Inflammatory macrophage treated with lipopolysaccharide for 4 hours (primary cell): ENCODE measurements around the gene HAS3.

ENCODE experiments used
- DNase-seq: peaks from one replicate; pipeline ENCODE4 v3.0.0-alpha.2; 2020

Gene HAS3

DNA sequence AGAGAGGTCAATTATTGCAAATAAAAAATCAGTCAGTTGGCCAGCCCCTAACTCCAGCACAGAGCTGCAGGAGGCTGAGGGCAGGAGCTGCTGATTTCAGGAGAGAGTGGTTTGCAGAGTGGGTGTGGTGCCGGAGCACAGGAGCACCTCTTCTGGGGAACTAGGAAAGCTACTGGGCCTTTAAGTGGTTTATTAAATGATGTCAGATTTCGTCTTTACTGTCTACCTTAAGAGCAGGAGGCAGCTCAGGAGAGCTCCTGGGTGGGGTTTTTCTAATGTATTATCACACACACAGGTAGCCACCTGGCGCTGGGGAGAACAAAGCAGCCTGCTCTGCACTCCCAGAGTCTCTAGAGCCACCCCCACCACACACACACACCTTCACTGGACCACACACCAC is 11.5 kb upstream of the HAS3 start:
- no peak for DNase-seq

DNA sequence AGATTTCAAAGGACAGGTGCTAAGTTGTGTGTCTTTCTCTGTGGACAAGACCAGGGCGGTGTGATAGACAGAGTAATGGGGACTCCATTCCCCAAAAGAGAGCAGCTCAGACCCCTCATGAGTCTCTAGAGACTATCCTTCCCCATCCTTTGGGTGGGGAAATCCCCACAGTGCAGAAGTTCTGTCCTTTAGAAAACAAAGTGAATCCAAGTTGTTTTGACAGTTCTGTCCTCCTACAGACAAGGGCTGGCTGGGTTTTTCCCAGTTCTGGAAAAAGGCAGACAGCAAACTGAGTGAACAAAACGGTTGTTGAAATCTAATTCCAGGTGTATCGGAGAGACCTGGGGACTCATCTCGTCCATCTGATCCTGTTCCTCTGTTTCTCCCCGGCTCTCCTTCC is 11.0 kb upstream of the HAS3 start:
- peak; percentile 43 for DNase-seq

DNA sequence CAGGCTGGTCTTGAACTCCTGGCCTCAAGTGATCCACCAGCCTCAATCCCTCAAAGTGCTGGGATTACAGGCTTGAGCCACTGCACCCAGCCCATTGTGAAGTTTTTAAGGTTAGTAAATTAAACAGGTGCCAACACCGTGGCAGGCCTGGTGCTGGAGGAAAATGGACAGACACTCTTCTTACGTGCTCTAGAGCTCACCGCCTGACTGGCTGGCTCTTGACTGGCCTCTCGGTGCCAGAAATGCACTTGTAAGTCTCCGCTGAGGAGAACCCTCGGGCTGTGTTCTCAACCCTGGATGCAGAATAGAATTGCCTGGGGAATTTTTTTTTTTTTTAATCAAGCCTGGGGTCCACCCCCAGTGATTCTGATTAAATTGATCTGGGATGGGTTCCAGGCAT is 10.3 kb upstream of the HAS3 start:
- no peak for DNase-seq

DNA sequence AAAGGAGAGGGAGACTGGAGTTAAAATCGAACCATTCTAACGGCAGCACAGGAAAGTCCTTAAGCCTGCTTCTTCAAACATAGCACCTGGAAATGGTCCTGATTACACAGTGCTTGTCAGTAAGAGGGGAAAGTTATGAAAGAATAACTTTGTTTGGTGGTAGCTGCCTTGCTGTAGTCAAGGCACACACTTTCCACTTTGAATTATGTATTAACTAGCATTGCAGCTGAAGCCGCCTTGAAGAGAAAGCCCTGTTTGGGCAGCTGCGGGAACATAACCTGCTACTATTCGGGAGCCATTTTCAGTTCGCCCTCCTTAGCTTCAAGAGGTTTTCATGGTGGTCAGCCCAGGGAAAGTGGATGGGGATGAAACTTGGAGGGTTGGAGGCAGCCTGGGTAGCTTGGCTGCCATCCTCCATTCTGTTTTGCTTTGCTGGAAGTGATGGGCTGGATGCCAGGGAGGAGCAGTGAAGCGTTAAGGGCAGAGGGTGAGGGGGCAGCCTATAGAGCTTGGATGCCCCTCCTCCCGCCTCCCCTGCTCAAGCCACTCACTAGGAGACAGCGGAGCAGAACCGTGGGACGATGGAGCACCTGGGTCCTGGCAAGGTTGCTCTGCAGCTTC is 5.3 kb upstream of the HAS3 start:
- no peak for DNase-seq

DNA sequence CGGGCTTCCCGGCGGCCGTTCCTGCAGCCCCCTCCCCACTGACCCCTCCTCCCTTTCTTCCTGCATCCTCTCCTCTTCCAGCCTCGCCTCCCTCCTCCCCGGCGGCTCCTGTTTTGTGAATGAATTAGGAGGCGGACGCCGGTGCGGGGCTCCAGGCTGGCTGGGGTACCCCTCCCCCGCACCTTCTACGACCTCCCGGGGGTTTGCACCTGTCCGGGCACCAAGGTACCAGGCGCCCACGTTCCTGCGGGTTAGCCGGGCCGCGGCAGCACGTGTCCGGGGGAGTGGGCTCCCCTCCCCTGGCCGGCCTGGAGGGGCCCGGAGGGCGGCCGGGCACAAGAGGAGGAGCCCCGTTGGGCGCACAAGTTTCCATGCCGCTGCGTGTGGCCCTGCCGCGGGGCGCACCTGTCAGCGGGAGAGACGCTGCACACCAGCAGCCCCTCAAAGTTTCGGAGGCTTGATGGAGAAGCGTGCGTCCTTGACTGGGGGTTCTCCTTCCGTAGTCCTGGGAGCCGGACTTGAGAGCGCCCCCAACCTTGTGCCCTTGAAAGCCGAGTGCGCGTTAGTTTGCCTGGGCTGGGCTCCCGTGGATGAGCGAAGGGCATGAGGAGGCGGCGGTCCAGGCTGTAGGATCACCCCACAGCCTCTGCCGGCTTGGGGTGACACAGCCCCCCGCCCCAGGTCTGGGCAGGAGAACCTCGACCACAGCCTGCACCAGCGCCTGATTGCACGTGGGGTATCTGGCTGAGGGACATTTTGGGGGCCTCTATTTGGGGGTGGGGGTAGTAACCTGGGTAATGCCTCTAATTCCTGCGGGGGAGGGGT is 1.2 kb downstream of the HAS3 start:
- DNase-seq: no peak

DNA sequence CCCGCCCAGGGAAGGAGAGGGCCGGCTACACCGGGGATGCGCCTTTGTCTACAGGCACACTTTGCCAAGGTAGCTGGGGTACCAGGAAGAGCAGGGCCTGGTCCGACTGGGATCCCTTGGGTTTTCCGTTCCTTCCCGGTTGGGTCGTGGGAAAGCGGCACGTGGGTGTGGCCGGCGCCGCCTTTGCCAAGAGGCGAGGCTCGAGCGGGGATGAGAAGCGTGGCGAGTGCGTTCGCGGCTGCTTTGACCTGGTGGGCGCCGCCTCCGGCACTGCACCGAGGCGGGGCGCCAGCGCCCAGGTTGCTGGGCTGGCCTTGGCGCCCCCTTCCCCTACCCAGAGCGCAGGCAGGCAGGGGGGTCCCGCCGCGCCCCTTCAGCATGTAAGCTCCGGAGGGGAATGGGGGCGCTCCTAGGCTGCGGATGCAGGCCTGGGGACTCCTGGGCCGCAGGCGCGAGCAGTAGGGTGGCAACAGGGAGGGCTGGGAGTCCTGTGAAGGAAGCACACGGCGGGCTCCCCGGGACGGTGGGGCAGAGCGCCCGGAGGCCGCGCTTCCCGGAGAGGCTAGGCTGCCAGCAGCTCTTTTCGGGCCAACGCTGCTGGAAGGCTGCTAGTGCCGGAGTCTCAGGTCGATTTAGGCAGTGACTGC is 2.0 kb downstream of the HAS3 start:
- DNase-seq: no peak

DNA sequence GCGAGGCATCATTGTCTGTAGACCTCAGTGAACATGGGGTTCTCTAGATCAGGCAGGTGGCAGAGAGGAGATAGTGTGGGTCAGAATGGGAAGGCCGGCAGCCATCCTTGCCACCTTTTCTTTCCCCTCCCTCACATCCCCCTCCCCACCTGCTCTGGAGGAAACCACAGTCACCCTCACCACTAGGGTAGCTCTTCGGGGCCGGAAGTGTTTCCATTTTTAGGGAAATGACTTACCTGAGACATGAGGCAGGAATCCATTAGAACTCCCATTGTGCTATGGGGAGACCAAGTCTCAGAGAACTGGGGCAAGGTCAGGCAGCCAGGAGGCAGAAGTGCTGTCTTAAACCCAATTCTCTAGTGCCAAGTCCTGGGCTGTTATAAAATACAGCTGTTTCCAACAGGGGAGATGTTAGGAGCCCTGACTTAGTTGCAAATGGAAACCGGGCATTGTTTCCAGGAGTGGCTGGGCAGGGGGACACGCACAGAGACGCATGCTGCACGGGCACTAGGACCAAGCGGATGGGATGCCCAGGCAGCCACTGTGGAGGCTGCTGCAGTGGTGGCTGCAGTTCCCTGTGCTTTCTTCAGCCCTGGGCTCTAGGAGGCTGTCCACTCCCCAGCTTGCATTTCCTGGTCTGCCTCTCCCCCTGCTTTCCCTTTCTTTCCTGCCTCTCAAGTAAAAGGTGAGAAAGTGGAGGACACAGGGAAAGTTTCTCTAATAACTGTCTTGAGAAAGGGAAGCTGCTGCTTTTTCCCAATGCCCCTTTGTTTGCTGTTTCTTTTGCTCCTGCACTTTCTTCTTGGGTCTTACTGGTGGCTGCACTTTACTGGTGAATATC is 2.8 kb downstream of the HAS3 start:
- no peak for DNase-seq

DNA sequence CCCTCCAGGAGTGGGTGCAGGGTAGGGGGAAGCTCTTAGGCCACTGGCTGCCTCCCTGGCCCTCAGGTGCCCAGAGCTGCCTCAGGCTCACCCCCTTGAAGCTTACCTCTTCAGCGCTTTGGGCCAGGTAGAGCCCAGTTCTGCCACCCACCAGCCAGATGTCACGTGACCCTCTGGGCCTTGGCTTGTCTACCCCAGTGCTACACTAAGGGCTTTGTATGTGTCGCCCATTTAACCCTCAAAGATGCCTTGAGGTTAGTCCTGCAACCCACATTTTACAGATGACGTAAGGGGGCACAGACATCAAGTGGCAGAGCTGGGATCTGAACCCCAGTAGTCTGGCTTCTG is 3.4 kb downstream of the HAS3 start:
- DNase-seq: no peak

DNA sequence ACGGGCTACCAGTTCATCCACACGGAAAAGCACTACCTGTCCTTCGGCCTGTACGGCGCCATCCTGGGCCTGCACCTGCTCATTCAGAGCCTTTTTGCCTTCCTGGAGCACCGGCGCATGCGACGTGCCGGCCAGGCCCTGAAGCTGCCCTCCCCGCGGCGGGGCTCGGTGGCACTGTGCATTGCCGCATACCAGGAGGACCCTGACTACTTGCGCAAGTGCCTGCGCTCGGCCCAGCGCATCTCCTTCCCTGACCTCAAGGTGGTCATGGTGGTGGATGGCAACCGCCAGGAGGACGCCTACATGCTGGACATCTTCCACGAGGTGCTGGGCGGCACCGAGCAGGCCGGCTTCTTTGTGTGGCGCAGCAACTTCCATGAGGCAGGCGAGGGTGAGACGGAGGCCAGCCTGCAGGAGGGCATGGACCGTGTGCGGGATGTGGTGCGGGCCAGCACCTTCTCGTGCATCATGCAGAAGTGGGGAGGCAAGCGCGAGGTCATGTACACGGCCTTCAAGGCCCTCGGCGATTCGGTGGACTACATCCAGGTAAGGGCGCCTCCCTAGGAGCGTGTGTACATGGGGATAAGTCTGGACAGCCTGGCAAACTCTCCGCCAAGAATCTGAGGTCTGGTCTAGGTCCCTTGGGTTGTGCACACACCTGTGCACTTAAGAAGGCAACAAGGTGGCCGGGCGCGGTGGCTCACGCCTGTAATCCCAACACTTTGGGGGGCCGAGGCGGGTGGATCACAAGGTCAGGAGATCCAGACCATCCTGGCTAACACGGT is 4.2 kb downstream of the HAS3 start:
- DNase-seq: no peak

DNA sequence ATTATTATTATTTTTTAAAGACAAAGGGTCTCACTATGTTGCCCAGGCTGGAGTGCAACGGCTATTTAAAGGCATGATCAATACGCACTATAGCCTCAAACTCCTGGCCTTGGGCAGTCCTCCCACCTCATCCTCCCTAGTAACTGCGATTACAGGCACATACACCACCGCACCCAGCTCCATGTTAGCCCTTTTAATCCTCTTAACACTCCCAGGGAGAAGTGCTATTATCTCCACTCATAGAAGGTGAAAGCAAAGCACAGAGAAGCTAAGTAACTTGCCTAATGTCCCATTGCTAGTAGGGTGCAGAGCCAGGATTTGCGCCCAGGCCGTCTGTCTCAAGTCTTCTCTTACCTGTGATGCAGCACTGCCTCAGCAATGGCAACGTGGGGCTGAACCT is 5.0 kb downstream of the HAS3 start:
- no peak for DNase-seq

DNA sequence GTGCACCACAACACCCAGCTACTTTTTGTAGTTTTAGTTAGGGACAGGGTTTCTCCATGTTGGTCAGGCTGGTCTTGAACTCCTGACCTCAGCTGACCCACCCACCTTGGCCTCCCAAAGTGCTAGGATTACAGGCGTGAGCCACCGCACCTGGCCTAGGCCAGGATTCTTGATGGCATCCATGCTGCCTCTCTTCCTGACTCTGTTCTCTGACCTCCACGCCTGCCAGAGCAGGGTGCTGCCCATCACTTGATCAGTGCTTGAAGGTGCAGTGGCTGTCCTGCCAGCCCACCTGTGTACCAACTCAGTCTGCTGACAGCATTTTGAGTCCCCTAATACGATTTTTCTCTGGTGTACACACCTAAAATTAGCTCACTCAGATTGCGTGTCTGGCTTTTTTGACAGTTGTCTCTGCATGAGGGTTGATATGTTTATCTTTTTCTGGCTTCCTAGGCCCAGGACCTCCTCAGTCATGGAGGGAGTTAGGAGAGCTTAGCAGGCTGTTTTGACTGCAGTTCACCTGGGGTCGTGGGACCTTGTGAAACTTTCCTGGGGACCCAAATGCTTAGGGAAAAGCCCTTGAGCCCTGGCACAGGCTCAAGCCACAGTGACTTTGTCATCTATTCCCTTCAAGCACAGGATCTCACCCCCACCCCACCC is 5.9 kb downstream of the HAS3 start:
- no peak for DNase-seq

DNA sequence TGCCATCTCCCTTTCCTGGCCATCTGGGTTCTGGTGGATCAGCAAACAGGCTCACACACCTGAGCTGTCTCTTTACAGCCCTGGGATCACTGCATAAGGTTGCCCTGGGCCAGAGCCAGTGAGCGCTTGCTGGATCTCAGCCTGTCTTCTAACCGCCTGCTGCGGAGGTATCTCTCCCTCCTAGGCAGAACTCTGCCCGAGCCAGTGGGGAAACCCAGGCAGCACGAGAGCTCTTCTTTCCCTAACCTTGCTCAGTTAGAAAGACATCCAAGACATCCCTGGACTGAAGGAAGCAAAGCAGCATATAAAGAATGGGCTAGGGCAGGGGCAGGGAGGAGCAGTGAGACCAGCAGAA is 6.4 kb downstream of the HAS3 start:
- no peak for DNase-seq

DNA sequence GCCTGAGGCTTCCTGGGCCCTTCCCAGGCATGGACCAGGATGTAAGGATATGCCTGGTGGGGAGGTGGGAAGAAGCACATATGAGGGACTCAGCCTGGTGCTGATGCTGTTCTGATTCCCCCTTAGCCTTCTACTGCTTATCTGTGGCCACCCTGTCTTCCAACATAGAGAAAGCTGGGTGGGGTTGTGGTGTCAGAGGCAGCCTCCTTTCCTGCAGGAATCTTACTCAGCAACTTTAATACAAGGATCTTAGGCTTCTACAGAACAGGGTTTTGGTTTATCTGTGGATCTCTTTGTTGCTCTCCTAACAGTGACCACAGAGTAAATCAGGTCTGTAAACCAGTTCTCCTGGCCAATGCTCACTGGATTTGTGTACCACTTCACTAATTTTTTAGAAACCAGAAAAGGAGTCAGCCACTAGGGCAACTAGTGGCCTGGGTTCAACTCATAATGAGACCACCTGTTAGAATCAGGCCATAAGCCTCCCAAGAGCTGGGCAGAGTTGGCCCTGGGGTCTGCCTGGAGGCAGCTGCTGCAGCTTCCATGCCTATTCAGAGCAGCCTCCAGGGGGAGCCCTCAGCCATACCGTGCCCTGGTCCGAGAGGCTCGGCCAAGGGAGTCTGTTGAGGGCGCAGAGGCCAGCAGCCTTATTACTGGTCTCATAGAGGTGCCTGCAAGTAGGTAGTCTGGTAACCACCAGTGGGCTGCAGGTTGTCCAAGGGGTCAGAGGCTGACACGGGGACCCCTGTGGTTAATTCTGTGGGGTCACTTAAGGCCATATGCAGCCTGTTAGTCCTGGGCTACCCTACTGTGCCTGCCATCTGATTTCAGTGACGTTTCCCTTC is 7.1 kb downstream of the HAS3 start:
- peak; percentile 48 for DNase-seq

DNA sequence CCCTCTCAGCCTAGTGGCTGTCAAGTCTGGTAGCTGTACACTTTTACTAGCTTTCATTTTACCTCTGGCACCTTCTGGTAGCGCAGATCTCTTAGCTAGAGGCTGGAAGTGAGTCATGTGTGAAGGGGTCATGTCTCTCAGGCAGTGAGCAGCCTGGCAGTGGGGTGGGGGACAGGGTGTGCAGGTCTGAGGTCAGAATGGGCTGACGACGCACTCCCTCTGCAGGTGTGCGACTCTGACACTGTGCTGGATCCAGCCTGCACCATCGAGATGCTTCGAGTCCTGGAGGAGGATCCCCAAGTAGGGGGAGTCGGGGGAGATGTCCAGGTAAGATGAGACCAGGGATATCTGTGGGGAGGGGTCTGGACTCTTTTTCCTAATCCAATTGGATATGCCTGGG is 7.8 kb downstream of the HAS3 start:
- DNase-seq: no peak

DNA sequence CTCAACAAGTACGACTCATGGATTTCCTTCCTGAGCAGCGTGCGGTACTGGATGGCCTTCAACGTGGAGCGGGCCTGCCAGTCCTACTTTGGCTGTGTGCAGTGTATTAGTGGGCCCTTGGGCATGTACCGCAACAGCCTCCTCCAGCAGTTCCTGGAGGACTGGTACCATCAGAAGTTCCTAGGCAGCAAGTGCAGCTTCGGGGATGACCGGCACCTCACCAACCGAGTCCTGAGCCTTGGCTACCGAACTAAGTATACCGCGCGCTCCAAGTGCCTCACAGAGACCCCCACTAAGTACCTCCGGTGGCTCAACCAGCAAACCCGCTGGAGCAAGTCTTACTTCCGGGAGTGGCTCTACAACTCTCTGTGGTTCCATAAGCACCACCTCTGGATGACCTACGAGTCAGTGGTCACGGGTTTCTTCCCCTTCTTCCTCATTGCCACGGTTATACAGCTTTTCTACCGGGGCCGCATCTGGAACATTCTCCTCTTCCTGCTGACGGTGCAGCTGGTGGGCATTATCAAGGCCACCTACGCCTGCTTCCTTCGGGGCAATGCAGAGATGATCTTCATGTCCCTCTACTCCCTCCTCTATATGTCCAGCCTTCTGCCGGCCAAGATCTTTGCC is 9.0 kb downstream of the HAS3 start:
- DNase-seq: no peak

DNA sequence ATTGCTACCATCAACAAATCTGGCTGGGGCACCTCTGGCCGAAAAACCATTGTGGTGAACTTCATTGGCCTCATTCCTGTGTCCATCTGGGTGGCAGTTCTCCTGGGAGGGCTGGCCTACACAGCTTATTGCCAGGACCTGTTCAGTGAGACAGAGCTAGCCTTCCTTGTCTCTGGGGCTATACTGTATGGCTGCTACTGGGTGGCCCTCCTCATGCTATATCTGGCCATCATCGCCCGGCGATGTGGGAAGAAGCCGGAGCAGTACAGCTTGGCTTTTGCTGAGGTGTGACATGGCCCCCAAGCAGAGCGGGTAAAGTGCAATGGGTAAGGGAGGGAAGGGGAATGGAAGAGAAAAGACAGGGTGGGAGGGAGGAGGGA is 9.5 kb downstream of the HAS3 start:
- DNase-seq: no peak

DNA sequence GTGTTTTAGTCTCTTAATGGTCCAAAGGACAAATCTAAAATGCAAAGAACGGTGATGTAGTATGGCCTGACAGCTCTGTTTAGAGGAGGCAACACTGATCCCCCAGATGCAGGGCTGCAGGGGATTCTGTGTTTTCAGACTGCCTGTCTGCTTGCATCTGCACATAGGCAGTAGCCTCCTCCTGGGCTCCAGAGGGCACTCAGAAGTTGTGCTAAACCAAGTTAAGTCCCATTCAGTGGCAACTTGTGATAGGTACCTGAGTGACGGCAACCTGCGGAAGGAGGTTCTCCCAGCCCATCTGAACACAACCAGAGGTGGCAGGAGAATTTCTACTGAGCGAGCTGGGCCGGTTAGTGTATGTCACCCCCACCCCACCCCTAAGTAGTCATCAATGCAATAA is 9.9 kb downstream of the HAS3 start:
- DNase-seq: no peak

DNA sequence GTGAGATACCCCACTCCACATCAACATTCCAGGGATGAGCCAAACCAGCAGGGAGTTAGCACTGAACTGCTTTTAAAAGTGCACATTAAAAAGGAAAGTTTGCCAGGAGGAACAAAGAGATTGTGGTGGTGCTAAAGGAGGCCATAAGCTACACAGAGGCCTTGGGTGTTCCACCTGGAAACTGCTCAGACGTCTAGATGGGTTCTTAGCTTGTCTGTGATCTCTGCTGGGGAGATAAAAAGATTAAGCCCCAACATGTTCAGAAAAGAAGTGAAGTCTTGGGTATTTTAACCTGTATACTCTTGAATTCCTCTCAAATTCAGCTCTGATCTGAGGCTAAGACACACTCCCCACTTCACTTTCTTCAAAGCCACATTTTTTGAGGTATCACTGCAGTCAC is 10.4 kb downstream of the HAS3 start:
- DNase-seq: no peak

DNA sequence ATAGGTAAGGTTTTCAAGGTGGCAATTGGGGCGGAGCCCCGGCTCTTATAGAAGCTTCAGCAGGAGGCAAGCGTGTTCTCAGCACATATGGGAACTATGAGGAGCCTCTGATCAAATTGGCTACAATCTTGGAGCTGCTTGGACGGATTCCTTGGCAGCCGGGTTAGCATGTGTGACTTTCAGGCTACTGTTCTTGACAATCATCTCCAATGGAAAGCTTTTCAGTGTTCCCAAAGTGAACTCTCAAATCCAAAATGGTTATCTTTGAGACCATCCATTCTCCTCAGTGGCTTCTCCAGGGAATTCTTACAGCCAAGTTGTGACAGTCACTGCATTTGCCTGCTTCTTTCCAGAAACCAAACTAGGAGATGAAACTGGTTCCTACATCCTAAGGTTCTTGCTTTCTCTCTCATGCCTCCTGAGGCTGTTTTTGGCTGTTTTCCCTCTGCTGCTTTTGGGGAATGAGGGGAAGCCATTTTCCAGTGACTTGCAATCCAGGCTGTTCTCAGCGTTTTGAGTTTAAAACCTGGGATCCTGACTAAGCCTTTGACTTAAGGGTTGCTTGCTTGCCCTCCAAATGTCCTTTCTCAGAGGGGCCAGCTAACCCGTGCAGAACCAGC is 10.9 kb downstream of the HAS3 start:
- DNase-seq: no peak

DNA sequence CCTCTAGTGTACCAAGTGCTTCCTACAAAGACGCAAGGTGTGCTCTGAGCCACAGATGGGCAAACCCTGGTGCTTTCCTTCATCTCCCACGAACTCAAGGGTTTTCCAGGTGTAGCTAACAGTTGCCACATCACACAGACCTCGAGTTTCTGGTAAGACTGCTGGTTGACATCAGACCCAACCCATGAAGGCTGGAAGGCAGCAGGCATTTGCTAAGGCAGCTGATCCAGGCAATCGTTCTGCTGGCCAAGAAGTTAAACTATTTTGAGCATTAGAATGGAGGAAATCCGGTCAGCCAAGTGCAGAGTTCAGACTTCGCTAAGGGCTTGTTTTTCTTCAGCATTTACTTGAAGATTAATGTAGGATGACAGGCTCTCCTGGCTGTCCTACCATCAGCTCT is 11.5 kb downstream of the HAS3 start:
- DNase-seq: no peak
